ENCODE results near the gene UBASH3B.
"Not testable (repeated sequence)": the region's sequence is repeated elsewhere in the genome, so short reads cannot be mapped to it uniquely, and the experiment has no call there.

The UBASH3B gene, protein sequence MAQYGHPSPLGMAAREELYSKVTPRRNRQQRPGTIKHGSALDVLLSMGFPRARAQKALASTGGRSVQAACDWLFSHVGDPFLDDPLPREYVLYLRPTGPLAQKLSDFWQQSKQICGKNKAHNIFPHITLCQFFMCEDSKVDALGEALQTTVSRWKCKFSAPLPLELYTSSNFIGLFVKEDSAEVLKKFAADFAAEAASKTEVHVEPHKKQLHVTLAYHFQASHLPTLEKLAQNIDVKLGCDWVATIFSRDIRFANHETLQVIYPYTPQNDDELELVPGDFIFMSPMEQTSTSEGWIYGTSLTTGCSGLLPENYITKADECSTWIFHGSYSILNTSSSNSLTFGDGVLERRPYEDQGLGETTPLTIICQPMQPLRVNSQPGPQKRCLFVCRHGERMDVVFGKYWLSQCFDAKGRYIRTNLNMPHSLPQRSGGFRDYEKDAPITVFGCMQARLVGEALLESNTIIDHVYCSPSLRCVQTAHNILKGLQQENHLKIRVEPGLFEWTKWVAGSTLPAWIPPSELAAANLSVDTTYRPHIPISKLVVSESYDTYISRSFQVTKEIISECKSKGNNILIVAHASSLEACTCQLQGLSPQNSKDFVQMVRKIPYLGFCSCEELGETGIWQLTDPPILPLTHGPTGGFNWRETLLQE

DNA sequence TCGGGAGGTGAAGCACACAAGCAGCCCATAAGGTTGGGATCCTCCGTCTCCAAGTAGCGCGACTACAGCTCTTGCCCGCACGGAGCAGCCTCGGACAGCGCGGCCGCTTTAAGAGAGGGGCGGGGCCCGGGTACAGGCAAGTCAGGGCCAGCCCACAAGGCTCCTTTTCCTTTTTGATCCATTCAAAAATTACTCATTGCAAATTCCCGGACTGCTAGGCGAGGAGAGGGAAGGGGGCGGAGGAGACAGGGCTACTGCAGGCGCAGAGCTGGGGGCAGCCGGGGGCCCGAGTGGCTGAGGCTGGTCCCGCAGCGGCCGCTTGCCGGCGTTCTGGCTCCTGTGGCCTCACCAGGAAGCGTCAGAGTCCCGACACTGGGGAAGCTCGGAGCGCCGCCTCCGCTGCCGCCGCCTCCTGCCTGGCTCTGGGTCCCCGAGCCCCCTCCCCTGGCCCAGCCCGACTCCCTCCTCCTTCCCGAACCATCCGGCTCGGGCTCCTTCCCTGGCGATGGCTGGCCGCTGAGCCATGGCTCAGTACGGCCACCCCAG lies at the start of gene UBASH3B:
UBASH3B (plus strand) TSS at position 196 of the 546 bp plus-strand sequence; CDS start at position 524, 328 bp downstream.
- DNase-seq = peak; percentile 40

DNA sequence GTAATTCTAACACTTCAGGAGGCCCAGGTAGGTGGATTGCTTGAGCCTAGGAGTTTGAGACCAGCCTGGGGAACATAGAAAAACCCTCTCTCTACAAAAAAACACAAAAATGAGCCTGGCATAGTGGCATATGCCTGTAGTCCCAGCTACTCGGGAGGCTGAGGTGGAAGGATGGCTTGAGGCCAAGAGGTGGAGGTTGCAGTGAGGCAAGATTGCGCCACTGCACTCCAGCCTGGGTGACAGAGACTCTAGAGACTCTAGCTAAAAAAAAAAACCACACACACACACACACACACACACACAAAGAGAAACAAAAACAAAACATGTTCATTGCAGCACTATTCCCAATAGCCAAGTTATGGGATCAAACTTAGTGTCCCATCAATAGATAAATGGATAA lies 48.4 kb upstream of the UBASH3B start:
- not testable (repeated sequence) for DNase-seq

DNA sequence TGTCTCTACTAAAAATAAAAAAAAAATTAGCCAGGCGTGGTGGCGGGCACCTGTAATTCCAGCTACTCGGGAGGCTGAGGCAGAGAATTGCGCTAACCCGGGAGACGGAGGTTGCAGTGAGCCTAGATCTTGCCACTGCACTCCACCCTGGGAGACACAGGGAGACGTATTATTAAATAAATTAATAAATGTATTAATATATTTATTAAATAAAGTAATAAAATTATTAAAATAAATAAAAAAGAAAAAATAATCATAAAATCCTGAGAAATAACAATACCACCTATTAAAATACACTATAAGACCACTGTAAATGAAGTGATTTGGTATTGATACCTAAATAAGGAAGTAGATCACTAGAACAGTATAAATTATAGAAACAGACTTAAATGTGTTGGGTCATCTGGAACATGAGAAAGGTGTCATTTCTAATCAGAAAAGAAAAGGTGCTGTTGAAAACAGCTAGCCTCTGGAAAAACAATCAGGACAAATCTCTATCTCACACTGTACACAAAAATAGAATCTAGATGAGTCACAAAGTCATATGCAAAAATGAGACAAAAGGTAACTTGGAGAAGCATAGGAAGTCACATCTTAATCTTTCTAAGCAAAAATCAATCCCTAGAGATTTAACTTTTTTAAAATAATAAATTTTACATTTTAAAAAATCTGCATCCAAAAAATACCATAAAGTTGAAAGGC lies 43.2 kb upstream of the UBASH3B start:
- DNase-seq = no peak

DNA sequence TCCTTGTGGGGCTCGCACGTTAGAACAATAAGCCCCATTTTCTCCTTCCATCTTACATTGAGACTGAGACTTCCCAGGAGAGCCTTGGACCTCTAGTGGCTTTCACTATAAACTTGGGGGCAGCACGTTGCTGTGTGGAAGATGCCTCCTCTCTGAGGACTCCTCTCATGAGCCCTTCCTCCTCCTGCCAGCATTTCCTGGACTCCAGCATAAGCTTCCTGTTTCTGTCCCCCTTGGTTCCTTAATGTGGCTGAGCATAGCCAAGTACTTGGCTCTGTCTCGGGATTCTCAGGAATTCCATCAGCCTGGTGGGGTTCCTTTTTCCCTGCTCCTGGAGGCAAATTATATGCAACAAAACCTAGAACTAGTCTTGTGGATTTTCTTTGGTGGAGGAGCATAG lies 38.8 kb upstream of the UBASH3B start:
- DNase-seq = no peak

DNA sequence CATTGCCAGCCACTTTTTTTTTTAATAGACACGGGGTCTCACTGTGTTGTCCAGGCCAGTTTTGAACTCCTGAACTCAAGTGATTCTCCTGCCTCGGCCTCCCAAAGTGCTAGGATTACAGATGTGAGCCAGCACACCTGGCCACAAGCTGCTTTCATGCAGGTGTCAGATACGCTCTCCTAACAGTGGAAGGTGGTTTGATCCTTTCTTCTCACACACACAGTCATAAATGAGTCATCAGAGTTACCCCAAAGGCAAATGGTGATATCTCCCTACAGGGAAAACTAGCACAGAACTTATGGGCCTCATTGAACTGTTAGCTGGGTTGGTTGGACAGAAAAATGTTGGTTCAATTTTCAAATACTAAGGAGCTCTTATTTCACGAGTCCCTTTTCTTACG lies 38.2 kb upstream of the UBASH3B start:
- DNase-seq = no peak

DNA sequence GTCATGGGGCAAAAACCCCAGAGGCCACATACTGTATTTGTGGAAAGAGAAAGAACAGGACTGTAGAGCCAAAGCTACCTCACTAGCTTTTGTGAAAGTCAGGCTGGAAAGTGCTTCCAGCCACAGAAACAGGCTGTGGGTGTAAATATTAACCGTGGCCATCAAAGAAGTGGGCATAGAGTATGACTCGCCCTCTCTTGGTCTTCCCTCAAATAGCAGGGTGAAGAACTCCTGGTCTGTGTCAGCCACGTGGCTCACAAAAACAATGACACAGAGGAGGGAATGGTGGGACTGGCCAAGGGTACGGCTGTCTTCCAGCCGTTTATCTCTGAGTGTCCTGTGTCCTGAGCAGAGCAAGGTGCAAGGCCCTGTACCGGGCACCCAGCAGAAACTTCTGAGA lies 37.6 kb upstream of the UBASH3B start:
- DNase-seq = no peak

DNA sequence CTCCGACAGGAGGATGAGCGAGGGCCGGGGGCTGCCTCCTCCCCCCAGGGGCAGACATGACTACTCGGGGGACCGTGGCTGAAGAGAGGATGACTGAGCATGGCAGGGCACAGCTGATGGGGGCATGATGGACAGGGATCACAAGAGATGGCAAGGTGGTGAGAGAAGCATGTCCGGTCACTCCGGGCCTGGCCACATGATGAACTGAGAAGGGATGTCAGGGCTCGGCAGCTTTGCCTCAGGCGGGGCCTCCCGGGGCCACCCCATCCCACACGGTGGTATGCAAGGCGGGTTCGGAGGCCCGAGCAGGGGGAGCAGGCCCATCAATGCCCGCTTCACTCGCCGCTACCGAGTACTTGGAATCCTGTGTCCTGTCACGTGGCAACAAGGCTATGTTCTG lies 36.6 kb upstream of the UBASH3B start:
- DNase-seq = no peak

DNA sequence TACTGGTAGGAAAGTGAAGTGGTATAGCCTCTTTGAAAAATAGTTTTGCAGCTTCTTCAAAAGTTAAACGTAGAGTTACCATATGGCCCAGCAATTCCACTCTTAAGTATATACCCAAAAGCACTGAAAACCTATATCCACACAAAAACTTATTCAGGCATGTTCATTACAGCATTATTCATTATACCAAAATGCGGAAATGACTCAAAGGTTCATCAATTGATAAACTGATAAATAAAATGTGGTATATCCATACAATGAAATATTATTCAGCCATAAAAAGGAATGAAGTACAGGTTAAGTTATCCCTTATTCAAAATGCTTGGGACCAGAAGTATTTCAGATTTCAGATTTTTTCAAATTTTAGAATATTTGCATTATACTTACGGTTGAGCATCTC lies 35.8 kb upstream of the UBASH3B start:
- no peak for DNase-seq

DNA sequence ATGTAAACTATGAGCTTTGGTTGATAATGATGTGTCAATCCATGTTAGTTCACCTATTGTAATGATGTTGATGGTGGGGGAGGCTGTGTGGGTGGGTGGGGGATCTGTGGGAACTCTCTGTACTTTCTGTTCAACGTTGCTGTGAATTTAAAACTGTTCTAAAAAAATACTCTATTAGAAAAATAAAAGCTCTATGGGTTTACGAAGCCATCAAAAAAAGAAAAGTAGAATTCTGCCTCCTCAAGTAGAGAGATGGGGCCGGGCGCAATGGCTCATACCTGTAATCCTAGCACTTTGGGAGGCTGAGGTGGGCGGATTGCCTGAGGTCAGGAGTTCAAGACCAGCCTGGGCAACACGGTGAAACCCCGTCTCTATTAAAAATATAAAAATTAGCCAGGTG lies 30.0 kb upstream of the UBASH3B start:
- DNase-seq = not testable (repeated sequence)

DNA sequence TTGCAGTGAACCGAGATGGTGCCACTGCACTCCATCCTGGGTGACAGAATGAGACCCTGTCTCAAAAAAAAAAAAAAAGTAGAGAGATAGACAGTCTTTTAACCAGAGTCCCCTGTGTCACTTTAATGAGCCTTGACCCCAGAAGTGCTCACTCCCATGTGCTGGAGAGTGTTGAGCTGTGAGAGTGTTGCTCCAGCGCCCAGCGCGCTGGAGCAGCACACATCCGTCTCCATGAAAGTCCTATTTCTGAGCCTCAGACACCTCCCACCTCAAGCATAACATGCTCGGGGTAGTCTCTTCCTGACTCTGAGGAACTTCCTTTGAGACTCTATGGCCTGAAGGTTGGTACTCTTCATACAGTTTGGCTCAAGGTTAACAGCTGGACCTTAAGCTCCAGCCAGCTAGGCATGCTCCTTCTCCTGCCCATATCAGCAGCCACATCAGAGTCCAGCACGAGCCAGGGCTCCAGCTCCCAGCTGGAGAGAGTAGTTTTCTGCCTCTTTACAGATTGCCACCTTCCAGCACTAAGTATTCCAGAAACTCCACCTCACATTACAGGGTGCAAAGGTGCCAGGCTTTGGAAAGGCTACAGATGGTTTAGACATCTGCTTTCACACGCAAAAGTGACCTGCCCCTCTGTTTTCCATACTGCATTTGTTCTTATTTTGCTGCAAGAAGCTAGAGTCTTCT lies 29.4 kb upstream of the UBASH3B start:
- DNase-seq = no peak

DNA sequence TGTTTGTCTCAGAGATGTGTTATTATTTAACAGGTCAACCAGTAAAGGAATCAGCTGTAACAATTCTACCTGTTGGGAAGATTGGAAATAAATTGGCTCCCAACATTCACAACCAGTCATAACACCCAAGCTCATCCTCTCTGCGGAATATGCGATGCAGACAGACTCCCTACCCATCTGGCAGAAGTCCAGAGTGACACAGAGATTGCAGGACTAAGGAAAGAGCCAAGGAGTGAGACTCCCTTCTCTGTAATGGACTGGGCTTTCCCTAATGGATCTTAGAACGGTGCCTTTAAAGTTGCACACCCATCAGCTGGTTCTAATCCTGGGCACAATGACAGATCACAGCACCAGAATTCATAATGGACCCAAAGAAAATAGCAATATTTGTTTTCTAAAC lies 27.8 kb upstream of the UBASH3B start:
- DNase-seq = no peak

DNA sequence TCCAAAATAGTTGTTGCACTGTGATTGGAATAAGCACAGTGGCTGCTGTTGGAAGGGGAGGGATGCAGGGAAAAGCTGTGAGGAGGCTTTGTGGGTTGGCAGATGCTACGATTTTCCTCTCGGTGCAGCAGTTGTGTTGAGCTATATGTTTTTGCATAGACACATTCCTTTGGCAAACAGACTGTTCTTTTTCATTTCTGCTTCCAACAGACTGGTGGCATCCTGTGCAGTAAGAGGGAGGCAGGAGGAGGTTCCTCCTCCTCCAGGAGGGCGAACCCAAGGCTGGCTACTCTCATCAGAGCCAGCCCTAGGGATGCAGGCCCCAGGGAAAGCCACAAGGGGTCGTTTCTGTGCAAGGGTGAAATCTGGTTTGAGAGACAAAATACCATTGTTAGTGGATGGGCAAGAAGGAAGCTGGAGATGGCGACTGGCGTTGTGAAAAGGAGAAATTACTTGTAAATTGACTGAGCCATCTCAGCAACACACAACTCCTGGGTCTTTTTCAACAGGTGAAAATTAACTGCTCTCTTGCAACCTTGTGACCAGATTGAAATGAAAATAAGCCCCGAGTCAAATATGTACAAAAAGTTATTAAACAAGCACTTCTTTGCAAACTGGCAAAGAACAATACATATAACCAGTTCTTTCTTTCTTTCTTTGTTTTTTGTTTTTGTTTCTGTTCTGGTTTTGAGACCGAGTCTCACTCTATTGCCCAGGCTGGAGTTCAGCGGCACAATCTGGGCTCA lies 26.5 kb upstream of the UBASH3B start:
- DNase-seq = peak; percentile 20

DNA sequence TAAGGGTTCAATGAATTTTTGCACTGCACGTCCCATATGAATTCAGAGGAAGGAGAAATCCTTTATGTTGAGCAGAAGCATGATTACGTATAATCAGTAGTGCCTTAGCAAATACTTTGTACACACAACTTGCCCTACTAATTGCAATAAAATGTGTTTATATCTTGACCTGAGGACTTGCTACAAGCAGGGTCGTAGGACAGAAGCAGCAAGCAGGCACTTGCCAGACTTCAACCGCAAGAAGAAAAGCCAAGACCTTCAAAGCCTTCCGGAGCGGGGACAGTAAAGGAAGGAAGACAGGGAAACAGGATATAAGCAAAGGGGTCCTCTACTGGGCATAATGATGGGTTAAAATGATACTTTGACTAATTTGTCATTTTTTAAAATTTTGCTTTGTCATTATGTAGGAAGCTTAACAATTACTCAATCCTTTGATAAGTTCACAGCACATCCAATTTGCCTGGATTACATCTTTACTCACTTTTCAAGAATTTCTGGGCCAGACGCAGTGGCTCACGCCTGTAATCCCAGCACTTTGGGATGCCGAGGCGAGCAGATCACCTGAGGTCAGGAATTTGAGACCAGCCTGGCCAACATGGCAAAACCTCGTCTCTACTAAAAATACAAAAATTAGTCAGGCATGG lies 23.2 kb upstream of the UBASH3B start:
- DNase-seq = no peak

DNA sequence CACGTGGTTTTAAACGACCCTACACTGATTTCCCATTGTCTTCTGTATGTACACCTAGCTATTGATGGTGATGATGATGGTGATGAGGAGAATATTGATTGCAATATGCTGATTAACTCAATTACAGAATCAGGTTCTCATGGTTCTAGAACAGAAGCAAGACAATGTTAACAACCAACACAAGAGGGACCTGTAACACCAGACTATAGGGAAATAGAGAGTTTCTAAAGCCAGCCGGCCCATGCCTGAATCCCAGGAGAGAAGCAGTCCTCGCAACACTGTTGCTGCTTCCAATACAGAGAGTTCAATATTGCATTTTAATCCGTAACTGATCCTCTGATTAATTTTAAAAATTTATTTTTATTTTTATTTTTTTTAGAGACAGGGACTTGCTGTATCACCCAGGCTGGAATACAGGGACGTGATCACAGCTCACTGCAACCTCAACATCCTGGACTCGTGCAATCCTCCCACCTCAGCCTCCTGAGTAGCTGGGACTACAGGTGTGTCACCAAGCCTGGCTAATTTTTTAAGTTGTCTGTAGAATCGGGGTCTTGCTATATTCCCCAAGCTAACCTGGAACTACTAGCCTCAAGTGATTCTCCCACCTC lies 22.2 kb upstream of the UBASH3B start:
- DNase-seq = no peak

DNA sequence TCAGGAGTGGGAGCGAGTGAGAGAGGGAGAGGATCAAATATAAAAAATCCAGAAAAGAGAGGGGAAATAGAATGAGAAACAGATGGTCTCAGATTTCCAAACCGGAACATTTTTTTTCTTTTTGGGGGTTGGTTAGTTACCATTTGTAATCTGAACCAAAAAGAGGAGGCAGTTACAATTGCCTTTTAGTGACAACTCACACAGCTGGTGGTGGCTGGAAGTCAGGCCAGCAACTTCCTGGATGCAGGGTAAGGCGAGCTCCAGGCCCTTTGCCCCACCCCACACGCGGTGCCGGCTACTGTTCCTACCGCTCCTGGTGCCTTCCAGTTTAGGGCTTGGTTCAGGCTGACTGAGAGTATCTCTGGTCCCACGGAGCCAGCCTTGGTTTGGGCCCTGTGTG lies 21.0 kb upstream of the UBASH3B start:
- DNase-seq = no peak

DNA sequence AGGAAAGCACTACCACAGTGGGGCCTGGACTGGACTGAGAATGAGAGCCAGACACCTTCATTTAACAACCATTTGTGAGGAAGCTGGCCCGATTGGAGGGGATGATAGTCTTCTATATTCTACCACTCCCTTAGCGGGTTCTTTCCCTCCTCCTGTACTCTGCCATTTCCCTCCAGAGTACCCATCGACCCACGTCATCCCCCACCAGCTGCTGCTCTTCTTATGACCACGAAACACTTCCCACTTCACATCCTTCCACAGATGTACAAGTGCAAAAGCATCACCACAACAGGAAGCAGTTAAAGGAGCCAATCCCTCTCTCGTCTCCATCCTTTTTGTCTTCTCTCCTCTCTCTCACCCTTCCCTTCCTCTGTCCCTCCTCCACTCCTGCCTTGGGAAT lies 18.0 kb upstream of the UBASH3B start:
- no peak for DNase-seq

DNA sequence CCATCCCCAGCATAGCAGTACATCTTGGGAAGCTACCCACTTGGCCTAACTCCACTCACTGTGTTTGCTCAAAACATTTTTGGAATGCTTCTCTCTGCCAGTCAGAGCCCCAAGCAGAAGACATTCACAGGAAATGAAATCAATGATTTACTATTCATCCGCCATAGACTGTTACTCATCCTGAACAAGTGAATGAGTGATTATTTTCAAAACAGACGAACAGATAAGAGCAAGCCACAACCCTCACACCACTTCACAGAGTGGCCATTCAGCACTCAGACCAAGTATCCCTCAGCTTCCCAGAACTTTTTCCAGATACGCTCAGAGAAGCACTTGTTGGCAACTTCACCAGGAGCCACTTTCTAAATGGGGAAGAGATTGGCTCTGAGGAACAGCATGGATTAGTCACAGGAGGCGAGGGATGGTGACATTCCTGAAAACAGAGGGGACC lies 13.0 kb upstream of the UBASH3B start:
- DNase-seq = no peak

DNA sequence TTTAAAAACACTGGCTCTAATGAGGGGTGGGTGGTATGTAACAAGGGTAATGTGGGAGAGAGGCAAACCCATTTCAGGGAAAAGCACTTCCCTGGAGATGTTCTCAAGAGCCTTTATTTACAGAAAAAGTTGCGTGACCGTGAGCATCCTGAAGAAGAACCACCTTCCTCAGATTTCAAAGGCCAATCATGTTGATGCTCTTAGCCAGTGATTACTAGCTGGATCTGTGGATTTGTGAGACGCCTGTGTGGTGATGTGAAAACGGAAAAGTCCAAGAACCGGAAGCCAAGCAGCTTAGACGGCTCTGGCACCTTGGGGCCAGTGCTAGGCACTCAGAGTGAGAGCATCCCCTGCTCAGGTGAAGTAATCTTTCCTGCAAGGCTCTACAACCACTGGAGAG lies 12.6 kb upstream of the UBASH3B start:
- no peak for DNase-seq

DNA sequence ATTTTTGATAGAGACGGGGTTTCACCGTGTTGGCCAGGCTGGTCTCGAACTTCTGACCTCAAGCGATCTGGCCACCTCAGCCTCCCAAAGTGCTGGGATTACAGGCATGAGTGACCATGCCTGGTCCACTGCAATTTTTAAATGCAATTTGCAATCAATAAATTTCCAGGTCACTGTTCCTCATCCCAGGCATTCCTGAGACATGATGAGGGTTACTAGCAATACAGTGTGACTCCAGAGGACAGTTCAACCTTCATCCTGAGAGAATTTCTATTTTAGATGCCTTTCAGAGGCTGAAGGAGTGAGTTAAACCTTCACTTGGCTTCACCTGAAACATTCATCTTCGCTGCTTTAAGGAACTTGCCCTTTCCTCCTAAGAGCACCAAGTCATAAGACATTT lies 9.7 kb upstream of the UBASH3B start:
- DNase-seq = no peak

DNA sequence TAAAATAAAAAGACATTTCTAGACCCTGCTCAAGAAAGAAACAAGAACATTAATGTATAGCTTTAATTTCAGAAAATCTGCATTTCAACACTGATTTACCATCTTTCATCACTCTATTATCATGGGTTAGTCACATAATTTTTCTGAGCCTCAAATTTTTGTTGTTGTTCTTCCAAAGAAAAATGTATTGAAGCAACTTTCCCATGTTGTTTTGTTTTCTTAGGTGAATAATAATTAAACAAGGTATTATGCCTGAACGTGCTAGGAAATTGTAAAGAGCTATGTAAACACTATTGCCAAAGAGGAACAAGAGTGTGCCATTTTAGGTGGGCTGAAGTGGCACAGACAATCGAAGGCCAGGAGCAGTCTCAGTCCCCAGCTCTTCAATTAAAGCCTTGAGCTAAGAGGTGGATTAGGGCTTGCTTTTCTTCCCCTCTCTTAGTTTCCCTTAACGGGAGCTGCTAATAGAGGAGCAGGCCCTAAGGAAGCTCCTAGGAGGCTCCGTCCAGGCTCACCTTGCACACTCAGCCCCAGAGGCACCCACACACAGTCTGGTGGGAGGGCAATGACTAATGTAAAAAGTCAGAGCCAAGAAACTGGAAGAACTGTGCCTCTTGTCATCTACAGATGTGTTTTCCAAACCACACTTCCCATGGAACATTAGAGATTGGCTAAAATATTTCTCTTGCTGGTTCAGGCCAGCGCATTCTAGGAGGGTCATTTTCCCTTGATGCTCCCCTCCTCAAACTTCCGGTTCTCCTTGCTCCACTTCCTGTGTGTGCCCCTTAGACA lies 8.8 kb upstream of the UBASH3B start:
- DNase-seq = no peak
